Colonic mucosa (tissue), 4 donors: ENCODE measurements around the gene AGAP1. TPM values are rescaled to one million over a fixed set of nuclear protein-coding genes. Genes with fewer than 3 reads are reported as not detected.

Experiments used
- DNase-seq: peaks from one replicate; pipeline ENCODE4 v3.0.0-alpha.2; 2020
- H3K27ac ChIP-seq: fragments of 200-600 bp; one replicate; pipeline ENCODE4 v1.8.0; 2021
- H3K27me3 ChIP-seq: fragments of 200-600 bp; one replicate; pipeline ENCODE4 v1.8.0; 2021
- H3K36me3 ChIP-seq: fragments of 200-600 bp; one replicate; pipeline ENCODE4 v1.8.0; 2021
- H3K4me1 ChIP-seq: fragments of 200-600 bp; one replicate; pipeline ENCODE4 v1.8.0; 2021; ENCODE audit warnings: mild to moderate bottlenecking
- H3K4me3 ChIP-seq: fragments of 200-600 bp; one replicate; pipeline ENCODE4 v1.8.0; 2021
- H3K9ac ChIP-seq, 2 donors: one replicate each; pipeline ENCODE4 v1.7.0; 2013; ENCODE audit warnings: control low read depth in 2 of 2, low read depth in 2 of 2, low read length in 2 of 2
- H3K9me3 ChIP-seq: fragments of 200-600 bp; one replicate; pipeline ENCODE4 v1.8.0; 2021
- intact Hi-C: fragments of 100-400 bp; cut with DNase I; formaldehyde crosslinking; loops from one replicate; pipeline ENCODE4 v1.14.1; 2022
- total RNA-seq, 2 donors: library from RNA; stranded (reverse); fragmentation: NEBNext Ultra II Directional in 1 of 2; extraction: Animal tissue kit (Norgen Biotek cat#: 25700) in 1 of 2; gene quantifications; one replicate each; pipeline ENCODE4 v1.2.1, GENCODE V29; 2021
- TF ChIP-seq, protein P1 (sequence below): fragments of 200-600 bp; IDR thresholded peaks from one replicate; pipeline ENCODE4 v1.8.0; 2022; ENCODE audit warnings: antibody characterized with exemption, mild to moderate bottlenecking
- donor health status: healthy.
- donor health status: DM: no; HTN: no; CAD: no.
- donor health status: DM: no; HTN: no; CAD: no.

The AGAP1 gene
- total RNA-seq, 2 donors from 2014 or later = 62.1 to 62.9 TPM

DNA sequence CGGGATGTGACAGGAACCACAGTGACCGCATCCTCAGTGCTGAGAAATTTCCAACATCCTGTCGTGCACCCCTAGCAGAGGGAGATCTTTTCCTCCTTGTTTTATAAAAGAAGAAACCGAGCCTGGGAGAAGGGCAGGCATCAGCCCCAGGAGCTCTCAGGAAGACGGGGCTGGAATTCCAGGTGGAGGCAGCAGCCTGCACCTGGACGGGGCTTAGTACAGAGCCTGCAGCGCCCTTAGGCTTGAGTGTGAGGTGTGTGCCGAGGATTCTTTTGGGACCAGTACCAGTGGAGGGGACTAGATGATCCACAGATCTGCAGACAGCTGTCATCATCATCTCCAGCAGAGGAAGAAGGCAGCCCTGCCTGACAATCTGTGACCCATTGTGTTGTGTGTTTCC lies 525.6 kb downstream of the AGAP1 start:
- Histone ChIP-seq H3K9ac (no peak overlapping the region), H3K9me3 (no peaks in the 10 kb centered on the region), H3K36me3 (no peaks in the 10 kb centered on the region), H3K4me1 (no peaks in the 10 kb centered on the region), H3K27me3 (no peaks in the 10 kb centered on the region), H3K27ac (no peak overlapping the region), H3K4me3 (no peak overlapping the region)
- intact Hi-C loops = no loop called here
- no peak for DNase-seq
- TF ChIP-seq, protein P1, sequence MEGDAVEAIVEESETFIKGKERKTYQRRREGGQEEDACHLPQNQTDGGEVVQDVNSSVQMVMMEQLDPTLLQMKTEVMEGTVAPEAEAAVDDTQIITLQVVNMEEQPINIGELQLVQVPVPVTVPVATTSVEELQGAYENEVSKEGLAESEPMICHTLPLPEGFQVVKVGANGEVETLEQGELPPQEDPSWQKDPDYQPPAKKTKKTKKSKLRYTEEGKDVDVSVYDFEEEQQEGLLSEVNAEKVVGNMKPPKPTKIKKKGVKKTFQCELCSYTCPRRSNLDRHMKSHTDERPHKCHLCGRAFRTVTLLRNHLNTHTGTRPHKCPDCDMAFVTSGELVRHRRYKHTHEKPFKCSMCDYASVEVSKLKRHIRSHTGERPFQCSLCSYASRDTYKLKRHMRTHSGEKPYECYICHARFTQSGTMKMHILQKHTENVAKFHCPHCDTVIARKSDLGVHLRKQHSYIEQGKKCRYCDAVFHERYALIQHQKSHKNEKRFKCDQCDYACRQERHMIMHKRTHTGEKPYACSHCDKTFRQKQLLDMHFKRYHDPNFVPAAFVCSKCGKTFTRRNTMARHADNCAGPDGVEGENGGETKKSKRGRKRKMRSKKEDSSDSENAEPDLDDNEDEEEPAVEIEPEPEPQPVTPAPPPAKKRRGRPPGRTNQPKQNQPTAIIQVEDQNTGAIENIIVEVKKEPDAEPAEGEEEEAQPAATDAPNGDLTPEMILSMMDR = no peak

DNA sequence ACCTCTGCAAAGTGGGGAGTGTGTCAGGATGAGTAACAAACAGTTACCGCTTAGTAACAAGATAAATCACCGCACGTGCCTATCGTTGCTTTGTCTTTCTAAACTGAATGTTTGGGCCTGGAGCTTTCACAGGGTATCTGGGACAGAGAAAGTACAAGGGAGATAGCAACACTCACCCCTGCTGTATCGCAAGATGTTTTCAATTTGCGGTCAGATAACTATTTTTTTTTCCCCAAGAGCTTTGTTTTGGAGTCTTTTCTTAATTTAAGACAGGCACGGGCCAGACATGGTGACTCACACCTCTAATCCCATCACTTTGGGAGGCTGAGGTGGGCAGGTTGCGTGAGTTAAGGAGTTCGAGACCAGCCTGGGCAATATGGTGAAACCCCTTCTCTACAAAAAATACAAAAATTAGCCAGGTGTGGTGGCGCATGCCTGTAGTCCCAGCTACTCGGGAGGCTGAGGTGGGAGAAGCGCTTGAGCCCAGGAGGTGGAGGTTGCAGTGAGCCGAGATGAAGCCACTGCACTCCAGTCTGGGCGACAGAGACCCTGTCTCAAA lies 527.7 kb downstream of the AGAP1 start:
- no peak for DNase-seq
- H3K27ac ChIP-seq = no peak overlapping the region
- no peaks in the 10 kb centered on the region for H3K27me3 ChIP-seq
- H3K9me3 ChIP-seq = no peaks in the 10 kb centered on the region
- TF ChIP-seq, protein P1 = no peak
- H3K4me3 ChIP-seq = no peak overlapping the region
- no peak overlapping the region for H3K9ac ChIP-seq
- intact Hi-C loops = no loop called here
- H3K4me1 ChIP-seq = no peaks in the 10 kb centered on the region
- no peaks in the 10 kb centered on the region for H3K36me3 ChIP-seq

DNA sequence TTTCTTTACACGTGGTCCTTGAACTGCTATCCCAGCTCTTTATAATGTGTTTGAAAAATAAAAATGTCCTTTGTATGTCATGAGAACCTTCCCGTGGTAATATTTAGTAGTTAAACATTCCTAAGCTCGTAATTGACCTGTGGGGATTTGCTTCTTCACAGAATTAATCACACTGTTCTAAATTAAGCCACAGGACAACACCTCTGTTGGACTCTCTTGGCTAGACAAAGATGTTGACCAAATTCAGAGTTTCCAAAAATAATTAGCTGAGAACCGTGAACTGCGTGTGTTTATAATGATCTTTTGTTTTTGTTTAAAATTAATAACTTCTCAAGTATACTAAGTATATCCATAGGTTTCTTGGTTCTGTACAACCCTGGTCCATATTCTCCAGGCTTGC lies 528.3 kb downstream of the AGAP1 start:
- DNase-seq = no peak

DNA sequence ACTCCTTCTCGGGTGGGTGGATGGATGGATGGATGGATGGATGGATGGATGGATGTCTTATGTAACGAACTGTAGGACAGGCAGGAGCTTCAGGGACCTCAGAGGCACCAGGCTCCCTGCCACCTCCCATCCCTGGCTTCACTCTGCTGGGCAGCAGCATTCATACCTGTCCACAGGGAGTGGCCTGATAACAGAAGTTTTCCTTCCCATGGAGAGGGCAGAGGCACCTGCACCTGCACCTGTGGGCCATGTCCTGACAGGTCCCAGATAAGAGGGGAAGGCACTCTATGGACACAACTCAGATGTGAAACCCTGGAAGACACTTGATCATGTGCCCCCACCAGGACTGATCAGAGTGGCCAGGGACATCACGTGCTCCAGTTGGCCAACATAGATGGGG lies 532.0 kb downstream of the AGAP1 start:
- Histone ChIP-seq H3K27me3 (no peaks in the 10 kb centered on the region), H3K4me1 (no peaks in the 10 kb centered on the region), H3K9ac (no peak overlapping the region), H3K36me3 (no peaks in the 10 kb centered on the region), H3K4me3 (no peak overlapping the region), H3K9me3 (no peaks in the 10 kb centered on the region), H3K27ac (no peak overlapping the region)
- DNase-seq = no peak
- TF ChIP-seq, protein P1 = no peak
- intact Hi-C loops = no loop called here

More for the DNA sequence above, 528.3 kb downstream of the AGAP1 start:
- Histone ChIP-seq H3K4me3 (no peak overlapping the region), H3K27me3 (no peaks in the 10 kb centered on the region), H3K4me1 (no peaks in the 10 kb centered on the region), H3K9ac (no peak overlapping the region), H3K36me3 (no peaks in the 10 kb centered on the region), H3K27ac (no peak overlapping the region), H3K9me3 (no peaks in the 10 kb centered on the region)
- intact Hi-C loops = no loop called here
- TF ChIP-seq, protein P1 = no peak

DNA sequence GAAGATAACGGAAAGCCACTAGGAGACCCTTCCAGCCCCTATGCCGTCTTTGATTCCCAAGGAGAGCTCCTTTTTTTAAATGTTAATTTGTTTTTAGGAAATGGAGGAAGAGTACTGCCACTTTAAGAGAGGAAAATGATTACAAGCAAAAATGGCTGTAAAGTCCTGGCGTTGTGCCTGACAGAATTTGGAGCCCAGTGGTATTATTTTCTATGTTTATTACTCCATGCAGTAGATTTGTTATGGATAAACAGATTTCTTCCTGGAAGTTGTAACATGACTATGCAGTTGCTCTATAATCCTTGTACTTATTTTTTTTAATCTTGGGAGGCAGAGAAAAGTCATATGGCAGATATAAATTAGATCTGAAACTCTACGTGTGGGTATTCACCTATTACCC lies 533.0 kb downstream of the AGAP1 start:
- H3K9ac ChIP-seq = no peak overlapping the region
- TF ChIP-seq, protein P1 = no peak
- no peak overlapping the region for H3K4me3 ChIP-seq
- no peaks in the 10 kb centered on the region for H3K27me3 ChIP-seq
- H3K9me3 ChIP-seq = no peaks in the 10 kb centered on the region
- peak; percentile 38 for DNase-seq
- H3K4me1 ChIP-seq = no peaks in the 10 kb centered on the region
- intact Hi-C loops = no loop called here
- H3K36me3 ChIP-seq = no peaks in the 10 kb centered on the region
- H3K27ac ChIP-seq = no peak overlapping the region
